ENCODE results near the gene SH3PXD2B.
"Not testable (repeated sequence)": the region's sequence is repeated elsewhere in the genome, so short reads cannot be mapped to it uniquely, and the experiment has no call there.

- not testable (repeated sequence) for TF ChIP-seq CTCF (IDR thresholded peaks at IDR 0.05); ZFX (IDR thresholded peaks at IDR 0.05; ENCODE audit: borderline replicate concordance)
Measured at GRCh38 chr5:172352526-172352925, 101.8 kb downstream of the SH3PXD2B start.

Data from 22Rv1 (cell line).